Testis (tissue), 2 donors: ENCODE results near the gene PER1.

Experiments
- CTCF ChIP-seq, 3 experiments: fragments of 450-650 bp in 2 of 3; fragments of 200-600 bp in 1 of 3; sonication (generic) in 1 of 3; IDR thresholded peaks; one replicate each; pipeline ENCODE4 v1.5.1; 2016 to 2019; ENCODE audit warnings: antibody characterized with exemption in 3 of 3, mild to moderate bottlenecking in 2 of 3, moderate library complexity in 1 of 3
- POLR2A ChIP-seq: fragments of 450-650 bp; IDR thresholded peaks from one replicate; pipeline ENCODE4 v1.6.1; 2017; ENCODE audit warnings: antibody characterized with exemption, mild to moderate bottlenecking, moderate library complexity

GRCh38 chr17:8153957-8154607, 1.9 kb upstream of the PER1 start:
- peak; percentile 78 for TF ChIP-seq POLR2A
- peak in 1 of 3 experiments; percentile 10 for TF ChIP-seq CTCF (IDR thresholded peaks at IDR 0.05)
